ENCODE measurements around the gene CCDC59.
"Not testable (repeated sequence)": the region's sequence is repeated elsewhere in the genome, so short reads cannot be mapped to it uniquely, and the experiment has no call there.

CCDC59 gene, protein sequence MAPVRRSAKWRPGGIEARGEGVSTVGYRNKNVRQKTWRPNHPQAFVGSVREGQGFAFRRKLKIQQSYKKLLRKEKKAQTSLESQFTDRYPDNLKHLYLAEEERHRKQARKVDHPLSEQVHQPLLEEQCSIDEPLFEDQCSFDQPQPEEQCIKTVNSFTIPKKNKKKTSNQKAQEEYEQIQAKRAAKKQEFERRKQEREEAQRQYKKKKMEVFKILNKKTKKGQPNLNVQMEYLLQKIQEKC

DNA sequence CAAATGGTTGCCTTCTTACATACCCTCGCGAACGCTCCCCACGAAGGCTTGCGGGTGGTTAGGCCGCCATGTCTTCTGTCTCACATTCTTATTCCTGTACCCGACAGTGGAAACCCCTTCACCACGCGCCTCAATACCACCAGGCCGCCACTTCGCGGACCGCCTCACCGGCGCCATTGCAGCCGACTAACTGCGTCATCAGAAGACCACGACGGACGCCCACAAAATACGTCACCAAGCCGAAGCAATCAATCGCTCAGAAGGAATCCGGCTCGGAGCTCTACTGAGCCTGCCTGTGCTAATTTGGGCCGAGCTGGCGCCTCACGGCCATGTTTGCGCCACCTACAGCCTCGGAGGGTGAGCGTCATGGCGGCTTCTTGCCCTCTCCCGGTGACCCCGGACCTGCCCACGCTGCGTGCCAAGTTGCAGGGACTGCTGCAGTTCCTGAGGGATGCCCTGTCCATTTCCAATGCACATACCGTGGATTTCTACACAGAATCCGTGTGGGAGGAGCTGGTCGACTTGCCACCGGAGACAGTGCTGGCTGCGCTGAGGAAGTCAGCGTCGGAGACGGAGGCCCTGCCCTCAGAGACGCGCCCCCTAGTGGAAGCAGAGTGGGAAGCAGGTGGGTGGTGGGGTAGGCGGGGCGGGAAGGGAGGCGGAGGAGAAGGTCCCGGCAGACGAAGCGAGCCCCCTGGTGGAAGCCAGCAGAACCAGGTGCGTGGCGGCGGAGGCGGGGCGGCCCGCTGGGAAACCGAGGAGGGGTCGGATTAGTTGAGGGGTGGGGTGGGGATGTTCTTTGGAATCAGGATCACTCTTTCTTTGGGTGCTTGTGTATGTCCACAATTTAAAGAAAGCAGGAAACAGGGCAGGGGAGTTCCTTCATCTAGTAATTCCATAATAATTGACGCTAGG lies at the start of gene CCDC59, which contains the start of gene METTL25:
Gene CCDC59 (minus strand): TSS at position 188 of the 915 bp plus-strand sequence. CDS start 11 bp downstream, at position 177.
Gene METTL25 (plus strand): TSS at position 330 of the 915 bp plus-strand sequence. CDS start 37 bp downstream, at position 367.
- DNase-seq, result peak; percentile 97

DNA sequence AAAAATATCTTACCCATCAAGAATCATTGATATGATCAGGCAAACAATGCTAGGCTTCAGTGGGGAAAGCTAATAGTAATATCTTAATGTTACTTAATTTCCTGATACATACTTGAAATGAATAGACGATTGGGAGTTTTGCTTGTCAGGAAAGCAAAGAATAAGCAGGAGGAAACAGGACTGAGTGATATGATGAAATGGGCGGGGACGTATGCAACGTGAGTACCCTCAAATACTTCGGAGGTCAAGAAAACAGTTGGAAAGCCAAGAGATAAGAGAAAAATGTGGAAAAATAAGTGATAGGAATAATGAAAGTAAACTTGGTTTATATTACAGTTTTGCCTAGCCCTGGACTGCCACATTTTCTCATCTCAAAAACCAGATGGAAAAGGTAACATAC lies 49.3 kb upstream of the CCDC59 start:
- DNase-seq, result no peak

DNA sequence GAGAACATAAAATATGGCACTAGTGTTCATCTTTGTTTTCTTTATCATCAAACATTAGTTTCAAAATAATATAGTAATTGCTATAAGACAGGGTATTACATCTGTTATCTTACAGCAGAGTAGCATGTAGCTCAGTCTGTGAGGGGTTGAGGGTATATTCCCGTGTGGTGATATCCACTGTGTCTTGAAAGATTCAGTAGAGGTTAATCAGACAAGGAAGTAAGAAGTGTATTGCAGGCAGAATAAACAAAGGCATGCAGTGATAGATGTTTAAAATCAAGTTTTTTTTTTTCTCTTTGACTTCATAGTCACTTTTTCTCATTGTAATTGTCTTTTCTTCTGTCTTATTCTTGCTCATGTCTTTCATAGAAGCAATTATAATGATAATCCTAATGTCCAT lies 48.5 kb upstream of the CCDC59 start:
- no peak for DNase-seq

DNA sequence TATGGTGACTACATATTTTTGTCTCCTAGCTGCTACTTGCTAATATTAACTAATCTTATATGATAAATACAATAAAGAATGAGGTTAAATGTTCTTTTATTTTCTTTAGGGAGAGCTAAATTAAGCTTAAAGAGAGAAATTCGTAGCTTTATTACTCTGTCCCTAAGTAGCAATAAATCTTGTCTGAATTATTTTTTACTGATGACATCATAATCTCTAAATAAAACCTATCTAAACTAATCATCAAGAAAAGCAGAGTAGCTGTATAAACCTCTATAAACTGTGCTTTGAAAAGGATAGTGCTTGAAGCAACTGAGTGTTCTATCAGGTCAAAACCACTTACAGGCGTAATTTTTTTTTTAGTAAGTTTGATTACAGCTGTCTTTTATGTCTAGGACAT lies 42.6 kb upstream of the CCDC59 start:
- DNase-seq, result no peak

DNA sequence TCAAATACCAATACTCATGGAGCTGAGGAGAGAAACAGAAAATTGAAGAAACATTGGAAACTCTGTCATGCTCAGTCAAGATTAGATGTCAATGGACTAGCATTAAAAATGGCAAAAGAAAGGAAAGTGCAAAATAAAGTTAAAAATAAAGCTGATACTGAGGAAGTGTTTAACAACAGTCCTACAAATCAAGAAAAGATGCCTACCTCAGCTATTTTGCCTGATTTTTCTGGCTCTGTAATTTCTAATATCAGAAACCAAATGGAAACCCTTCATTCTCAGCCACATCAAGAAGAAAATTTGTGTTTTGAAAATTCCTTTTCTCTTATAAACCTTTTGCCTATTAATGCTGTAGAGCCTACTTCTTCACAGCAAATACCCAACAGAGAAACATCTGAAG lies 40.7 kb upstream of the CCDC59 start:
- DNase-seq, result no peak

DNA sequence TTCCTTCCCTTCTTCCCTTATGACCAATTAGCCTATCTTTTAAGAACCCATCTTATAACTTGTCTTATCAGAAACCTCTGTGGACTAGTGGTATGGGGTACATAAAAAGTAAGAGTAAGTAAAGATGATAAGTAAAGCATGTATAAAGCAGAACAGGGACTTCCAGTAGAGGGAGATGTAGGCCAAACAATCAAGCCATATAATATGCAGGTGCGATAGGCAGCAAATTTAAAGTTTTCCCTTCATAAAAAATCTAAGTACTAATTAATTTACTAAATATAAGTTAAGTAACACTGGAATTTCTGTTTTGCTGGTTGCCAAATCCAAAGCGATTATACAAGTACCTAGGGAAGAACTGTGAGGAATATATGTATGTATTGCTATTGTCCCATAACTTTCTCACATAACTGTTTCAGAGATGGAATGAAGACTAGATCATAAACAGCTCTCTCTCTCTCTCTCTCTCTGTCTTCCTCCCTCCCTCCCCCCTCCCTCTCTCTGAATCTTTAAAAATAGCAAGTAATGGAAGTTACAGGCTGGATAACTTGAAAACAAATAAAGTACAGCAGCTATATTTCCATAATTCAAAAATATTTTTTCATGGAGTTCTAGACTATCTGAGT lies 25.9 kb upstream of the CCDC59 start:
- DNase-seq, result no peak

DNA sequence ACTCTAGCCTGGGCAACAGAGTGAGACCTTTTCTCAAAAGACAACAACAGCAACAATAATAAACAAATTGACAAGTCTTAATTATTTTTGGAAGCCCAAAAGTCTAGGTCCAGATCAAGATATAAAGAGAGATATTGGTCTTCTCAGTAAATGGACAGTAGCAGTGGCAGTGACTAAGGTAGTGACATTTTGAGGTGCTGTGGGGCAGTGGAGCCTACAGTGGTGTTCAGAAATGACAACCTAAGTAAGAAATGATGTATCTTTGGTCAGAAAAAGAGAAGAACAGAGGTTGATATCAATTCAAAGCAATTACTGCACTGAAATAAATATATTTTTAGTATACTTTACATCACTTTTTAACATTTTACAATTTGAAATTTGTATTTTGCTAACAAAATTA lies 20.8 kb upstream of the CCDC59 start:
- DNase-seq, result no peak

DNA sequence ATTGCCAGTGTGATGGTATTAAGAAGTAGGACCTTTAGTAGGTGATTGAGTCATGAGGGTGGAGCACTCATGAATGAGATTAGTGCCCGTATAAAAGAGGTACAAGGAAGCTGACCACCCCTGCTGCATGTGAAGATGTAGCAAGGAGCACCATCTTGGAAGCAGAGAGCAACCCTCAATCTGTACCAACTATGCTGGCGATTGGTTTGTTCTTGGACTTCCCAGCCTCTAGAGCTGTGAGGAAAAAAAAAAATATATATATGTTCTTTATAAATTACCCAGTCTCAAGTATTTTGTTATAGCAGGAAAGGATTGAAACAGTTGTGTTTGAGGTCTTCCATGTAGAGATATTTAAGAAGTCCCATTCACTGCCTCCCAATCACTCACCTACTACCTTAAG lies 17.0 kb upstream of the CCDC59 start:
- no peak for DNase-seq

DNA sequence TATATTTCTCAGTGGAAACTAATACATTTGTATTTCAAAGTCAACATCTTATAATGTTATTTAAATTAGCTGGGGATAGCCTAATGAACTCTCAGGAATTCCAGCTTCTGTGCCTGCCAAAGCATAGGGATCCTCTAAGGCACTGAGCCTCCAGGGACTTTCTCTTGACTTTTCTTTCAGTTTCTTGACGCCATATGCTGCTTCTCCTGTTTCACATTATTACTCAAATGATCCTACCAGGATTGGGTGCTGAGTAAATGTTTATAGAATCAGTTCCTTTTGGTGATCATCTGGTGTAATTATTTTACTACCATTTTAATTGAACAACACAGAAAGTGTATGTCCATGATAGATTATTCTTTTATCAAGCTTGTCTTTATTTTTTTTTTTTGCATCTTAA lies 8.0 kb upstream of the CCDC59 start:
- no peak for DNase-seq

DNA sequence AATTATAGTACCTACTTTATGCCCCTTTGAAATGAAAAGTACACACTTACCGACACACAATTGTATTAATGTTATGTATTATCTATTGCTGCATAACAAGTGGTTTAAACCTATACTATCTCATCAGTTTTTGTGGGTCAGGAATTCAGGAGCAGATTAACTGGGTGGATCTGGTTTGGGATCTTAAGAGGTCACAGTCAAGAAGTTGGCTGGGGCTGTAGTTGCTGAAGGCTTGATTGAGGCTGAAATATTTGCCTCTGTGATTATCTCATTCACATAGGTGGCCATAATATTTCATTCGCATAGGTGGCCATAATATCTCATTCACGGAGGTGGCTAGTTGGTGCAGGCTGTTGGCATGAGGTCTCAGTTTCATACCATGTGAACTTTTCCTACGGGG lies 5.8 kb upstream of the CCDC59 start:
- DNase-seq, result no peak

DNA sequence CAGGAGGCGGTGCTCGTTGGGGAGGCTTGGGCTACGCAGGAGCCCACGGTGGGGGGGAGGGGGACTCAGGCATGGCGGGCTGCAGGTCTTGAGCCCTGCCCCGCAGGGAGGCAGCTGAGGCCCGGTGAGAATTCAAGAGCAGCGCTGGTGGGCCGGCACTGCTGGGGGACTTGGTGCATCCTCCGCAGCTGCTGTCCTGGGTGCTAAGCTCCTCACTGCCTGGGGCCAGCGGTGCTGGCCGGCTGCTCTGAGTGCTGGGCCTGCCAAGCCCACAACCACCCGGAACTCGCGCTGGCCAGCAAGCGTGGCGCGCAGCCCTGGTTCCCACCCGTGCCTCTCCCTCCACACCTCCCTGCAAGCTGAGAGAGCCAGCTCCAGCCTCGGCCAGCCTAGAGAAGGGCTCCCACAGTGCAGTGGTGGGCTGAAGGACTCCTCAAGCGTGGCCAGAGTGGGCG lies 3.3 kb upstream of the CCDC59 start:
- DNase-seq, result no peak

DNA sequence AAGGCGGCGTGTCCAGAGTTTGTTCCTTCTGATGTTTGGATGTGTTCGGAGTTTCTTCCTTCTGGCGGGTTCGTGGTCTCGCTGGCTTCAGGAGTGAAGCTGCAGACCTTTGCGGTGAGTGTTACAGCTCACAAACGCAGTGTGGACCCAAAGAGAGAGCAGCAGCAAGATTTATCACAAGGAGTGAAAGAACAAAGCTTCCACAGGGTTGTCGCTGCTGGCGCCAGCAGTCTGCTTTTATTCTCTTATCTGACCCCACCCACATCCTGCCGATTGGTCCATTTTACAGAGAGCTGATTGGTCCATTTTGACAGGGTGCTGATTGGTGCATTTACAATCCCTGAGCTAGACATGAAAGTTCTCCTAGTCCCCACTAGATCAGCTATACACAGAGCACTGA lies 2.6 kb upstream of the CCDC59 start:
- not testable (repeated sequence) for DNase-seq

DNA sequence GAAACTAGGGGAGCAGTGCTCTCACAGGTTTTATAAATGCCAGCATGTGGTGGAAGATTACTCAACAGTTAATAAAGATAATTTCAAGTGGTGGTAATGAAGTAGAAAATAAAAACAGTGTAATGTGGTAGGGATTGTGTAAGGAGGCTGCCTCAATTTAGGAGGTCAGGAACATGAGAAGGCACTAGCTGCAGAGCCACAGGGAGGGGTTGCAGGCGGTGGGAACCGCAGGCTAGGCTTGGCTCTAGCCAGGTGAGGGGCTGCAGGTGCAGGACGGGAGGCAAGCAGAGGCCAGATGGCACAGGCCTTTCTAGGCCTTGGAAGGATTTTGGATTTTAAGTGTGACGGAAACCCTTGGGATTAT lies 910 bp upstream of the CCDC59 start:
- peak; percentile 55 for DNase-seq

DNA sequence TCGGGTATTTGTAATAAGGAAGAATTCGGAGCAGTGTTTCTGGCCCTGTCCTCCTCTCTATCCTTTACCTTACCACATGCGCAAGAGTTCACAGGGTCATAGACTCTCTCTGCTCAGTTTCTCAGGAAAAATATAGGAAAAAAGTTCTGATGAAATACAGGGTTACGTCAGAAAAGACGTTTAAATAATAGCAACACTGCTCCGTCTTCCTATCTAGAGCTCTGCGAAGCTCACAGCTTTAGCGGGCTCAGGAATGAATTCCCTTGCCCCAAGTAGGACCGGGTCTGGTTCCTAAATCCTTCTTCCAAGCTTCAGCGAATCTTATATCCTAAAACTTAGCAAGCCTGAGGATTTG lies 365 bp downstream of the CCDC59 start:
- DNase-seq, result no peak

DNA sequence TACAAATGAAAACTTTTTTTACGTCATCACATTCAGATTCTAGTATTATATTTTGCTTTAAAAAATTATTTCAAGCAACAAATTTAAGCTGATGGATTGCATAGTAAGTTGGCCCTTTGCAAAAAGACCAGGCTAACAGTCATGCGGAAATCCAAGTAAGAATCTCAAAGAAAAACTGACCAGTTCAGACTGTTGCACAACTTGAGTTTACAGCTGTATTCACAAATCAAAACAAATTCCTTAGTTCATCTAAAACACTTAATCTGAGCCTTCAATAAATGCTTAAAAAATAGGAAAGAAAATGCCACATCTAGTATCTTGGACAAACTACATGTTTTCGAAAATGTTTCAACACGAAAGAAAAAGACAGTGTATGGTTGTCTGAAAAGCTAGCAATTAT lies 847 bp downstream of the CCDC59 start:
- DNase-seq, result no peak

DNA sequence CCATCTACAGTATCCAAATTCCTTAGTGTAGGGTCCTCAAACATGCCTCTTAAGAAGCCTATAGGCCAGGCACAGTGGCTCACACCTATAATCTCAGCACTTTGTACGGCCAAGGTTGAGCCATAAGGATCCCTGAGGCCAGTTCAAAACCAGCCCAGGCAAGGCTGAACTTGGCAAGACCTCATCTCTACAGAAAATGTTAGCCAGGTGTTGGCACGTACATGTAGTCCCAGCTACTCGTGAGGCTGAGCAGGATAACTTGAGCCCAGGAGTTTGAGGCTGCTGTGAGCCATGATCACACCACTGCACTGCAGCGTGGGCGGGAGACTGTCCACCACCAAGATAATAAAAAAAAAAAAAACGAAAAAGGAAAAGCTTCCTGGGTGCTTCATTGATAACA lies 6.8 kb downstream of the CCDC59 start:
- DNase-seq, result no peak

DNA sequence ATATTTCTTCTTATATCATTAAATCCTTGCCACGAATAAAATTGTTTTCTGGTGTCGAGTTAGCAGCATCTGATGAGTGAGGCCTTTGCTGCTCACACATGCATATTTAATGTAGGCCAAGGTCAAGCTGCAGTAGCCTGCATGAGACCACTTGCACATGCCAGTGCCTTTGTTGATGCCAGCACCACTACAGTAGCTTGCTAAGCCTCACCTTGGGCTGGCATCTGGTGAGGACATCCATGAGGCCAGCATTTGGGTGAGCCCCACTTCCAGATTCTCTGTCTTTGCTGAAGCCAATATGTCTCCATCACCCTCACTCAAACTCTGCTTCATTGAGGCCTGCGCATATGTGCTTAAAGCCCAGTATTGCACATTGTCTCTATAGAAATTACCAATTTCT lies 8.0 kb downstream of the CCDC59 start:
- no peak for DNase-seq

DNA sequence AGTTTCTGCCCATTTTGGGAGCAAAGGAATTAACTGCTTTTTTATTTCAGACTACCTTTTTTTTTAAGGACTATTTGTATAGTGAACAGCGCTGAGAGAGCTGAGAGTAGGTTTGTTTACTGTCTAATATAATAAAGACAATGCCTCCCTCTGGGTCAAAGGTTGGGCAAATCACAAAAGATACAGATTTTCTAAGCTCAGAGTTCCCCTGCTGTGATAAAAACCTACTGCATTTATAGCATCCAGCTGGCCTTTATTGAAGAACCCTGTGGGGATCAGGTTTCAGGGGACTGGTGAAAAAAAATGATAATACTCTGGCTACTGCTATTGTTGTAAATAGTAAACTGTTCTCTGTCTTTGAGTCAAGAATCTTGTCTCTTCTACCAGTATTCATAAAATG lies 28.7 kb downstream of the CCDC59 start:
- no peak for DNase-seq

DNA sequence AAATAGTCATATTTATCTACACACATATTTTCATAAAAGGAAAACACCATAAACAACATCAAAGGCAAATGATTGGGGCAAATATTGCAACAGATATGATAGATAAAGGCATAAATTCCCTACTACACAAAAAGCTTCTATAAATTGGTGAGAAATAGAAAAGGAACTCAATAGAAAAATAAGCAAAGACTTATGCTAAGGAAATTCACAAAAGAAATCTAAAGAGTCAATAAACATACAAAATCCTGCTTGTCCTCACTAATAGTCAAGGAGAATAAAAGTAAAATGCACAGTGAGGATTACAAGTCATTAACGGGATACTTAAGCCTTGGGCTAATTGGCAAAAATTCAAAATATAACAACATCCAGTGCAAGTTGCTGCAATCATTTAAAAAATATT lies 30.3 kb downstream of the CCDC59 start:
- no peak for DNase-seq

DNA sequence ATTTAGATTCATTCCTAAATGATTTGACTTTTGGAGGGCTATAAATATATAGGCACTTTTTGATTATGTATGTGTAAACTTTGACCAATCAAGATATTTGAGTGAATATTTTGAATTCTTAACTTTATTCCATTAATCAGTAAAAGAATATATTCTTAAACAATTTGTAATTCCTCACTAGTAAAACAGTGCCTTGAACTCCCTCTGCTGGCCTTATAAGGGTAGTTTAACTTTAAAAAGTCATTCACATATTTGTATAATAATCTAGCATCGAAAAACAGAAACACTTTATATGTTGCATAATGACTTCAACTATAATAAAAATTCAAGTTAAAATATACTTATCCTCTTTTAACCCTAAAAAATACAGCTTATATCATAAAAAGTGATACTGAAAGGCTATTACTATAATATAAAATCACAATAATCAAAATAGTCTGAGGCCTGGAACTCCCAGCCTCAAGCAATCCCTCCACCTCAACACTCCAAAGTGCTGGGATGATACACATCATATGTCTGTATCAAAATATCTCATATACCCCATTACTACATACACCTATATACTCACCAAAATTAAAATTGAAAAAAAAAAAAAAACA lies 31.2 kb downstream of the CCDC59 start:
- no peak for DNase-seq

DNA sequence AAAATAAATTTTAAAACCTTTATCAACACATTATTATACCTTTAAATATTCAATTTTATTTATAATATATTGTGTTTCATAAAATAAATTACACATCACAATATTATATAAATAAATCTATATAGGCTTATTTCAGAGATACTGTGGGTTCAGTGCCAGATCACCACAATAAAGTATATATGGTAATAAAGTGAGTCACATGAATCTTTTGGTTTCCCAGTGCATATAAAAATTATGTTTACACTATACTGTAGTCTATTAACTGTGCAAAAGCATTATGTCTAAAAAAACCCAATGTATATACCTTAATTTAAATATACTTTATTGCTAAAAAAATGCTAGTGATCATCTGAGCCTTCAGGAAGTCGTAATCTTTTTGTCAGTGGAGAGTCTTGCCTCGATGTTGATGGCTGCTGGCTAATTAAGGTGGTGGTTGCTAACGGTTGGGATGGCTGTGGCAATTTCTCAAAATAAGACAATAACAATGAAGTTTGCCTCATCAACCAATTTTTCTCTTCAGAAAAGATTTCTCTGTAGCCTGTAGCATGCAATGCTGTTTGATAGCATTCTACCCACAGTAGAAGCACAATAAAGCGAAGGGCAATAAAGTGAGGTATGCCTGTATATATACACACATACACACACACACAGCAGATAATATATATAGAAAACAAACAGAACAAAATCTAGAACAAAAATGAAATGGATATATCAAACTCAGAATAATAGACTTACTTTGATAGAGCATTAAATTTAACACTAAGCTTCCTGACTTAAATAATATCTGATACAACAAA lies 32.4 kb downstream of the CCDC59 start:
- DNase-seq, result no peak

DNA sequence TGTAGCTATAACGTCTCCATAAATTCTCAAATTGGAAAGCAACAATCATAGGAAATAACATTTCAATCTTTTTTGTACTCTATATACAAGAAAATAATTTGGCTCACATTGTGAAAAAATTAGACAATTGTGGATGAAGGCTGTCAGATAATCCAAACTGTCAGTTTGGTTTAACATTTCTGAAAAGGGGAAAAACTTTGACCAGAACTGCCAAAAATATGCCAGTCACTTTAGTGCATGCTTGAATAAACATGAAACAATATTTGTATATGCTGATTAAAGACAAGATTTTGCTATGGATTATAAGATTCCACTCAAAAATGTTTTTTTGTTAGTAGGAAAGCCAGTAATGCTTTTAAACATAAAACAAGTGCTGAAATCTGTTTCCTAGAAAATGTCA lies 38.9 kb downstream of the CCDC59 start:
- no peak for DNase-seq

All from activated CD8-positive, alpha-beta memory T cell treated with anti-CD3 and anti-CD28 coated beads, Interleukin-2, amount 50 U/mL, for 48 hours (primary cell).